H1 (cell line): ENCODE measurements around the gene CCDC89. TPM values are rescaled to one million over a fixed set of nuclear protein-coding genes. Genes with fewer than 3 reads are reported as not detected.

ENCODE experiments used
- CTCF ChIA-PET: fragments of 300-600 bp; sonication (Branson Sonifier 250); formaldehyde crosslinking; loops from one replicate; lab custom pipeline; 2021; ENCODE audit not compliant: partially characterized antibody; lab: Charles Lee
- POLR2A ChIA-PET: fragments of 300-600 bp; sonication (Branson Sonifier 250); formaldehyde crosslinking; loops from one replicate; lab custom pipeline; 2021; ENCODE audit warnings: inconsistent platforms; ENCODE audit not compliant: partially characterized antibody; lab: Charles Lee
- DNase-seq, 2 experiments: peaks; one replicate each; pipeline versions ENCODE4 v3.0.0 to v3.0.0-alpha.2; 2010 to 2022; ENCODE audit warnings: low spot score in 2 of 2, low read depth in 1 of 2, mixed read lengths in 1 of 2
- FAIRE-seq: peaks from 2 replicates; lab custom pipeline; 2011; peaks lifted over from hg19 to GRCh38; lab: Jason Lieb, UNC
- H2AFZ ChIP-seq: 2 replicates; pipeline ENCODE4 v1.8.1; 2012; ENCODE audit warnings: low read length, inconsistent platforms
- H2AK5ac ChIP-seq: 2 replicates; pipeline ENCODE4 v1.6.1; 2013; ENCODE audit warnings: low read depth, low read length
- H2BK120ac ChIP-seq: replicated peaks from 2 replicates; pipeline ENCODE3; 2013; ENCODE audit warnings: low read depth, low read length, inconsistent platforms
- H2BK12ac ChIP-seq: 2 replicates; pipeline ENCODE4 v1.6.1; 2013; ENCODE audit warnings: low read depth, low read length
- H2BK15ac ChIP-seq: 2 replicates; pipeline ENCODE4 v1.6.1; 2013; ENCODE audit warnings: low read length
- H2BK20ac ChIP-seq: 2 replicates; pipeline ENCODE4 v1.6.1; 2013; ENCODE audit warnings: low read length
- H2BK5ac ChIP-seq: 2 replicates; pipeline ENCODE4 v1.6.1; 2013; ENCODE audit warnings: low read depth, low read length
- H3K14ac ChIP-seq: 2 replicates; pipeline ENCODE4 v1.6.1; 2013; ENCODE audit warnings: inconsistent platforms; ENCODE audit not compliant: insufficient read length
- H3K18ac ChIP-seq: 2 replicates; pipeline ENCODE4 v1.6.1; 2013; ENCODE audit warnings: low read length; ENCODE audit errors: extremely low read depth
- H3K23ac ChIP-seq: 2 replicates; pipeline ENCODE4 v1.6.1; 2013; ENCODE audit warnings: inconsistent platforms; ENCODE audit not compliant: insufficient read length
- H3K23me2 ChIP-seq: 2 replicates; pipeline ENCODE4 v1.6.1; 2013; ENCODE audit warnings: low read depth, low read length
- H3K27ac ChIP-seq: 2 replicates; pipeline ENCODE4 v1.6.1; 2011; ENCODE audit warnings: low read depth, low read length, inconsistent platforms
- H3K27me3 ChIP-seq, 4 experiments: replicated peaks in 1 of 4; 1 replicate in 1 of 4; 2 replicates in 3 of 4; pipeline versions ENCODE4 v1.6.1 to v1.8.1; 2011 to 2013; ENCODE audit warnings: low read length in 3 of 4, mild to moderate bottlenecking in 3 of 4, inconsistent platforms in 2 of 4, mixed read lengths in 2 of 4, moderate library complexity in 1 of 4; ENCODE audit not compliant: control insufficient read depth in 3 of 4, insufficient read depth in 3 of 4; ENCODE audit errors: extremely low read depth in 1 of 4
- H3K36me3 ChIP-seq, 4 experiments: 2 replicates each; pipeline versions ENCODE4 v1.6.1 to v1.8.1; 2011 to 2013; ENCODE audit warnings: mild to moderate bottlenecking in 4 of 4, low read length in 3 of 4, moderate library complexity in 2 of 4, control low read depth in 1 of 4, inconsistent platforms in 1 of 4; ENCODE audit not compliant: insufficient read depth in 4 of 4, control insufficient read depth in 2 of 4
- H3K4ac ChIP-seq: replicated peaks from 2 replicates; pipeline ENCODE3; 2013; ENCODE audit warnings: low read length, low read depth, mixed read lengths, inconsistent platforms; ENCODE audit not compliant: insufficient read length
- H3K4me1 ChIP-seq, 4 experiments: replicated peaks in 1 of 4; 1 replicate in 1 of 4; 2 replicates in 3 of 4; pipeline versions ENCODE4 v1.6.1 to v1.8.1; 2011 to 2013; ENCODE audit warnings: low read length in 3 of 4, inconsistent platforms in 2 of 4, mixed read lengths in 1 of 4; ENCODE audit not compliant: insufficient read depth in 4 of 4, control insufficient read depth in 3 of 4
- H3K4me2 ChIP-seq, 2 experiments: 2 replicates each; pipeline versions ENCODE4 v1.6.1 to v1.8.1; 2011 to 2013; ENCODE audit warnings: low read depth in 2 of 2, low read length in 2 of 2, control low read depth in 1 of 2, inconsistent platforms in 1 of 2, mild to moderate bottlenecking in 1 of 2; ENCODE audit not compliant: insufficient read depth in 1 of 2
- H3K4me3 ChIP-seq, 4 experiments: fragments of 200-600, 300-600 bp in 1 of 4; sonication (generic), shearing (Covaris generic), sonication (Bioruptor Twin) in 1 of 4; 2 replicates each; pipeline versions ENCODE4 v1.5.1 to v1.8.1; 2011 to 2016; ENCODE audit warnings: low read length in 4 of 4, low read depth in 3 of 4, control low read depth in 2 of 4, inconsistent platforms in 2 of 4, mild to moderate bottlenecking in 2 of 4, mixed read lengths in 1 of 4, moderate library complexity in 1 of 4; ENCODE audit not compliant: insufficient read depth in 2 of 4; ENCODE audit errors: extremely low read depth in 1 of 4
- H3K56ac ChIP-seq: replicated peaks from 2 replicates; pipeline ENCODE3; 2013; ENCODE audit warnings: low read depth, mild to moderate bottlenecking, mixed read lengths, low read length, inconsistent platforms; ENCODE audit not compliant: insufficient read length
- H3K79me1 ChIP-seq: 2 replicates; pipeline ENCODE4 v1.6.1; 2013; ENCODE audit warnings: low read depth, low read length, control low read depth
- H3K79me2 ChIP-seq, 2 experiments: 2 replicates each; pipeline versions ENCODE4 v1.6.1 to v1.8.1; 2012 to 2013; ENCODE audit warnings: low read length in 2 of 2, mild to moderate bottlenecking in 2 of 2, inconsistent platforms in 1 of 2; ENCODE audit not compliant: insufficient read depth in 2 of 2, control insufficient read depth in 1 of 2
- H3K9ac ChIP-seq, 4 experiments: replicated peaks in 1 of 4; 1 replicate in 1 of 4; 2 replicates in 3 of 4; pipeline versions ENCODE4 v1.6.1 to v1.8.1; 2011 to 2013; ENCODE audit warnings: low read depth in 3 of 4, low read length in 3 of 4, control low read depth in 2 of 4, mild to moderate bottlenecking in 2 of 4, moderate library complexity in 2 of 4, inconsistent platforms in 1 of 4; ENCODE audit errors: extremely low read depth in 1 of 4
- H3K9me3 ChIP-seq, 2 experiments: 2 replicates each; pipeline versions ENCODE4 v1.6.1 to v1.8.1; 2012 to 2013; ENCODE audit warnings: mild to moderate bottlenecking in 2 of 2, moderate library complexity in 2 of 2, control low read depth in 1 of 2, inconsistent platforms in 1 of 2, low read depth in 1 of 2, low read length in 1 of 2, mixed read lengths in 1 of 2; ENCODE audit not compliant: insufficient read depth in 2 of 2
- H4K20me1 ChIP-seq, 2 experiments: replicated peaks in 1 of 2; 2 replicates each; pipeline versions ENCODE3 to v1.8.1; 2011 to 2013; ENCODE audit warnings: inconsistent platforms in 2 of 2, low read length in 2 of 2, mild to moderate bottlenecking in 1 of 2; ENCODE audit not compliant: insufficient read depth in 2 of 2, control insufficient read depth in 1 of 2
- H4K5ac ChIP-seq: 2 replicates; pipeline ENCODE4 v1.6.1; 2013; ENCODE audit warnings: low read length, low read depth, mixed read lengths, inconsistent platforms; ENCODE audit not compliant: insufficient read length
- H4K8ac ChIP-seq: 2 replicates; pipeline ENCODE4 v1.8.0; 2013; ENCODE audit warnings: mild to moderate bottlenecking, moderate library complexity, low read length, inconsistent platforms; ENCODE audit not compliant: insufficient read depth; ENCODE audit errors: extremely low read depth
- H4K91ac ChIP-seq: replicated peaks from 2 replicates; pipeline ENCODE3; 2013; ENCODE audit warnings: low read length, mixed read lengths, inconsistent platforms; ENCODE audit not compliant: insufficient read length
- GTF2F1 ChIP-seq: IDR thresholded peaks from 2 replicates; pipeline ENCODE4 v1.6.1; 2012; ENCODE audit warnings: low read depth, low read length, improper control_type of control experiment, borderline replicate concordance
- KDM1A ChIP-seq: fragments of 200-600, 300-600 bp; sonication (generic); IDR thresholded peaks from 2 replicates; pipeline ENCODE4 v1.7.1; 2016; ENCODE audit warnings: mild to moderate bottlenecking, low read length, borderline replicate concordance
- WGBS, 2 experiments: shearing (Covaris generic) in 1 of 2; methylation state at CpG; one replicate each; pipeline versions ENCODE4 v1.1.6 to v1.1.7; 2013 to 2015; ENCODE audit warnings: low lambda C conversion rate in 2 of 2, mixed read lengths in 2 of 2, inconsistent platforms in 1 of 2, low coverage in 1 of 2, missing lambda C conversion rate in 1 of 2; ENCODE audit not compliant: insufficient replicate concordance in 2 of 2, insufficient coverage in 1 of 2, insufficient read length in 1 of 2; ENCODE audit errors: extremely low coverage in 1 of 2, missing lambda C conversion rate in 1 of 2; 5-methylcytosine and 5-hydroxymethylcytosine counted together
- polyA plus RNA-seq, 7 experiments: library from polyadenylated mRNA; depleted of rRNA in 3 of 7; stranded (reverse) in 5 of 7; unstranded in 2 of 7; fragments of >200 nt in 5 of 7; fragments of 200-250 nt in 2 of 7; gene quantifications; 1 replicate in 5 of 7; 2 replicates in 1 of 7; 4 replicates in 1 of 7; pipeline versions ENCODE4 v1.2.1 to v1.2.3, GENCODE V29; 2011 to 2013; ENCODE audit warnings: missing spikeins in 2 of 7, mixed read lengths in 2 of 7
- total RNA-seq: library from RNA; stranded (reverse); fragmentation: NEBNext Ultra II Directional; extraction: Animal tissue kit (Norgen Biotek cat#: 25700); gene quantifications from 2 replicates; pipeline ENCODE4 v1.2.1, GENCODE V29; 2021

Gene CCDC89
- total and polyA plus RNA-seq, 2 of the 8 experiments (the other 6 are each of a cell fraction or from before 2014, with no cell fraction given), result not detected

DNA sequence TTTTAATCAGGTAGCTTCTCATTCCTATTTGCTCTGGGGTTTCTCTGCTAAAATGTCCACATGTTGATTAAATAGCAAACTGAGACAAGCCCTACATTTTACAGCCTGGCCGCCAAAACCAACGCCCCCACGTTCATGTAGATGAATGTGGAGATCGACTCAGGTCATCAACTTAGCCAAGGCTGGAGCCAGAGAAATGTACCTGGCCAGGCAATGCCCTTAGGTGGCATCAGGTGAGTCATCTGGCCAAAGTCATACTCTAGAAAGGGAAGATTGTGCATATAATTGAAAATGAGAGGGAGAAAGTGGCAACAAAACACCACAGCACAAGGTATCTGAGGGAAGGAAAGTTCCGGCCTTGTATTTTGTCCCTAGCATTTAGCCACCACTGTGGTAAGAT is 37.1 kb upstream of the CCDC89 start:
- Histone ChIP-seq H3K23ac (no peak overlapping the region), H3K27me3 (no peaks in the 10 kb centered on the region), H2AK5ac (no peak overlapping the region), H3K9ac (no peak overlapping the region), H4K5ac (no peak overlapping the region), H2BK15ac (no peak overlapping the region), H4K20me1 (no peaks in the 10 kb centered on the region), H3K4me1 (peaks cover 0 to 15% (median 5%) of the 10 kb centered on the region in 4 experiments; a peak in 6 of 7 replicates), H3K9me3 (no peaks in the 10 kb centered on the region), H3K18ac (no peak overlapping the region), H3K14ac (no peak overlapping the region), H3K4me2 (no peak overlapping the region), H3K4me3 (no peak overlapping the region), H3K4ac (no peak overlapping the region), H4K8ac (no peak overlapping the region), H2BK120ac (no peak overlapping the region), H3K23me2 (no peaks in the 10 kb centered on the region), H3K79me2 (no peaks in the 10 kb centered on the region), H3K56ac (no peak overlapping the region), H3K36me3 (no peaks in the 10 kb centered on the region), H3K79me1 (no peaks in the 10 kb centered on the region), H2BK5ac (no peak overlapping the region), H2BK20ac (no peak overlapping the region), H2BK12ac (no peak overlapping the region; the same call in 1 of the 2 replicates), H3K27ac (no peak overlapping the region), H4K91ac (no peak overlapping the region), H2AFZ (no peak overlapping the region)
- DNase-seq, result no peak
- no peak for TF ChIP-seq KDM1A
- TF ChIP-seq GTF2F1, result no peak
- POLR2A ChIA-PET, result no interaction called here
- CTCF ChIA-PET, result interaction anchor here (0.7 to 1.1 kb wide), 2 partner anchors 13 to 31 kb away, joined by 3 read pairs; no protein-coding TSS in a partner anchor
- WGBS, 2 experiments, result 89% methylated on average over 5 of the region's 5 CpGs; no CpG with 5 or more reads in 1 of the 2 experiments
- no peak for FAIRE-seq
